Measurements from ENCODE around the gene ADAMTS17.

The ADAMTS17 gene

GRCh38 chr15:99923711-99924110 lies 418.1 kb downstream of the ADAMTS17 start:
- DNase-seq (ENCODE audit: low read depth in 2 of 2, low spot score in 1 of 2) = no peak

Measured in stimulated activated CD8-positive, alpha-beta memory T cell treated with anti-CD3 and anti-CD28 coated beads, Interleukin-4, amount 100 ng/mL, for 1 hour (primary cell).